B cell (primary cell): Measurements from ENCODE around the gene TCEAL8. TPM values are rescaled to one million over a fixed set of nuclear protein-coding genes. Genes with fewer than 3 reads are reported as not detected.

ENCODE experiments used
- ATAC-seq: fragments of 200-7000 bp; cut with Tn5 transposase; one replicate; pipeline ENCODE4 v1.10.0; 2021; ENCODE audit warnings: low read depth, mild to moderate bottlenecking, moderate number of reproducible peaks, moderate library complexity
- CTCF ChIA-PET: fragments of 350-600 bp; sonication (Branson Sonifier 250); formaldehyde crosslinking; loops from one replicate; lab custom pipeline; 2021; ENCODE audit warnings: antibody characterized with exemption, inconsistent platforms; lab: Charles Lee
- POLR2A ChIA-PET: fragments of 350-600 bp; sonication (Branson Sonifier 250); formaldehyde crosslinking; loops from one replicate; lab custom pipeline; 2021; ENCODE audit warnings: antibody characterized with exemption; lab: Charles Lee
- DNase-seq: peaks from one replicate; pipeline ENCODE4 v3.0.0; 2013
- H2AFZ ChIP-seq: 2 replicates; pipeline ENCODE4 v1.6.1; 2012; ENCODE audit warnings: mild to moderate bottlenecking, low read depth, low read length; ENCODE audit not compliant: insufficient read depth, poor library complexity, severe bottlenecking
- H3K27ac ChIP-seq, 2 donors: 1 replicate in 1 of 2; 2 replicates in 1 of 2; pipeline ENCODE4 v1.5.1; 2012 to 2013; ENCODE audit warnings: low read length in 2 of 2, mild to moderate bottlenecking in 2 of 2, moderate library complexity in 1 of 2
- H3K27me3 ChIP-seq, 4 experiments: fragments of 200-600 bp in 1 of 4; sonication (generic) in 1 of 4; replicated peaks in 1 of 4; 1 replicate in 2 of 4; 2 replicates in 2 of 4; pipeline versions ENCODE4 v1.6.1 to v1.7.0; 2013 to 2016; ENCODE audit warnings: low read length in 3 of 4, mild to moderate bottlenecking in 2 of 4, mixed read lengths in 1 of 4, moderate library complexity in 1 of 4; ENCODE audit not compliant: insufficient read depth in 4 of 4, control insufficient read depth in 3 of 4; ENCODE audit errors: control extremely low read depth in 1 of 4
- H3K36me3 ChIP-seq, 2 experiments: replicated peaks in 1 of 2; 1 replicate in 1 of 2; 2 replicates in 1 of 2; pipeline versions ENCODE4 v1.6.1 to v1.7.1; 2013; ENCODE audit warnings: low read length in 1 of 2; ENCODE audit not compliant: insufficient read depth in 2 of 2, control insufficient read depth in 1 of 2; ENCODE audit errors: control extremely low read depth in 1 of 2, extremely low read depth in 1 of 2
- H3K4me1 ChIP-seq, 2 donors: fragments of 200-600 bp in 1 of 2; sonication (generic) in 1 of 2; 1 replicate in 1 of 2; 2 replicates in 1 of 2; pipeline versions ENCODE4 v1.5.1 to v1.6.1; 2013 to 2017; ENCODE audit warnings: low read length in 2 of 2; ENCODE audit not compliant: control insufficient read depth in 2 of 2, insufficient read depth in 2 of 2
- H3K4me2 ChIP-seq: replicated peaks from 2 replicates; pipeline ENCODE3; 2012; ENCODE audit warnings: mild to moderate bottlenecking, low read depth, low read length; ENCODE audit not compliant: poor library complexity, severe bottlenecking
- H3K4me3 ChIP-seq, 5 experiments: fragments of 200-600 bp in 1 of 5; sonication (generic) in 1 of 5; 1 replicate in 3 of 5; 2 replicates in 2 of 5; pipeline versions ENCODE4 v1.5.1 to v1.7.0; 2011 to 2016; ENCODE audit warnings: low read length in 4 of 5, mild to moderate bottlenecking in 4 of 5, low read depth in 2 of 5, control low read depth in 1 of 5, moderate library complexity in 1 of 5; ENCODE audit not compliant: insufficient read depth in 1 of 5; ENCODE audit errors: control extremely low read depth in 1 of 5, extremely low read depth in 1 of 5
- H3K79me2 ChIP-seq: fragments of 200-600 bp; sonication (generic); one replicate; pipeline ENCODE4 v1.6.0; 2016; ENCODE audit warnings: low read length; ENCODE audit not compliant: control insufficient read depth, insufficient read depth
- H3K9ac ChIP-seq: fragments of 200-600 bp; sonication (generic); 2 replicates; pipeline ENCODE4 v1.6.1; 2017; ENCODE audit warnings: mild to moderate bottlenecking, low read length, moderate library complexity
- H3K9me3 ChIP-seq, 3 donors: one replicate each; pipeline versions ENCODE4 v1.6.1 to v1.7.1; 2013; ENCODE audit warnings: low read length in 2 of 3; ENCODE audit not compliant: control insufficient read depth in 2 of 3, insufficient read depth in 1 of 3; ENCODE audit errors: control extremely low read depth in 1 of 3
- H4K20me1 ChIP-seq: 2 replicates; pipeline ENCODE4 v1.6.0; 2012; ENCODE audit warnings: mild to moderate bottlenecking, low read length; ENCODE audit not compliant: insufficient read depth, control insufficient read depth, poor library complexity, severe bottlenecking
- H3K27ac Mint-ChIP-seq: one replicate; pipeline ENCODE4 v1.8.0; 2021; ENCODE audit warnings: mixed read lengths
- H3K27me3 Mint-ChIP-seq: one replicate; pipeline ENCODE4 v1.8.0; 2021; ENCODE audit warnings: mixed read lengths
- H3K4me1 Mint-ChIP-seq: one replicate; pipeline ENCODE4 v1.8.0; 2021; ENCODE audit warnings: mixed read lengths
- H3K4me3 Mint-ChIP-seq: one replicate; pipeline ENCODE4 v1.8.0; 2021; ENCODE audit warnings: mixed read lengths
- H3K9me3 Mint-ChIP-seq: one replicate; pipeline ENCODE4 v1.8.0; 2022; ENCODE audit warnings: mixed read lengths; ENCODE audit not compliant: insufficient read depth
- EZH2 ChIP-seq: IDR thresholded peaks from 2 replicates; pipeline ENCODE4 v1.6.1; 2012; ENCODE audit warnings: borderline replicate concordance, low read depth, mild to moderate bottlenecking, moderate library complexity, low read length; ENCODE audit not compliant: insufficient read depth, poor library complexity, severe bottlenecking
- WGBS: methylation state at CpG from one replicate; pipeline ENCODE4 v1.1.5; 2013; ENCODE audit warnings: missing lambda C conversion rate; ENCODE audit not compliant: insufficient coverage; 5-methylcytosine and 5-hydroxymethylcytosine counted together
- intact Hi-C: fragments of 100-400 bp; cut with micrococcal nuclease; formaldehyde crosslinking; loops from one replicate; pipeline ENCODE4 v1.10.0; 2022
- polyA minus RNA-seq: library from RNA; depleted of rRNA, polyadenylated mRNA; stranded (reverse); fragments of >200 nt; gene quantifications from 2 replicates; pipeline ENCODE4 v1.2.3, GENCODE V29; 2012
- polyA plus RNA-seq: library from polyadenylated mRNA; depleted of rRNA; stranded (reverse); fragments of >200 nt; gene quantifications from 2 replicates; pipeline ENCODE4 v1.2.3, GENCODE V29; 2012
- total RNA-seq, 2 donors: library from RNA; stranded (reverse); fragments of 120-200 nt in 1 of 2; gene quantifications; 1 replicate in 1 of 2; 2 replicates in 1 of 2; pipeline versions ENCODE4 v1.2.3 to v1.2.4, GENCODE V29; 2013 to 2022
- TF ChIP-seq, protein P1 (sequence below): fragments of 200-600 bp; IDR thresholded peaks from one replicate; pipeline ENCODE4 v1.8.0; 2022; ENCODE audit warnings: antibody characterized with exemption, mild to moderate bottlenecking

TCEAL8 gene, protein sequence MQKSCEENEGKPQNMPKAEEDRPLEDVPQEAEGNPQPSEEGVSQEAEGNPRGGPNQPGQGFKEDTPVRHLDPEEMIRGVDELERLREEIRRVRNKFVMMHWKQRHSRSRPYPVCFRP
- total RNA-seq (14.4 and 17.5 TPM in 2 replicates), polyA plus RNA-seq (4.1 and 4.9 TPM in 2 replicates), polyA minus RNA-seq (3.7 and 6.7 TPM in 2 replicates)
- total RNA-seq (2013) = 35.2 TPM

DNA sequence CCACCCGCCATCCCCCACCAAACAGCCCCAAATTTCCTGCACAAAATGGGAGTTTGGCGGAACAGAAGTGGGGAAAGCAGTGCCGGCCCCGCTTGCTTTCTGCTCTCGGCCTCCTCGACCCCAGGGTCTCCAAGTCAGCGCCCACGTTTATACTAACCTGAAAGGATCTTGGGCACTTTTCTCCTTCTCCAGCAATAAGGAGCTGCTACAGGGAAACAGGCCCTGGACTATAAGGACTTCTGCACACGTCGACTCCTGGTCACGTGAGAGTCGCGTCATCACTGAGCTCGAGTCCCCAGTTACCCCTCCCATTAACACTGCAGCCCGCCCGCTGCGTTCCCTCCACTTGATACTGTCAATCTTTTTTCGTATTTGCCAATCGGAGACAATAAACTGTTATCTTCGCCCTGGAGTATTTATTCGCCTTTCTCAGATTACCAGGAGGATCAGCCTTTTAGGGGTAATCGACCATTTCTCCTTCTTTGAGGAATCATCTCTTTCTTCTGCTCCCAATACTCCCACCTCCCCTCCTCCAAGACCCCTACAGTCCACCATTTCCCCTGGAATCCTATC, at the start of gene TCEAL8:
TCEAL8 (minus strand) TSS at position 235 of the 573 bp plus-strand sequence. CDS start 1,176 bp downstream, outside the sequence.
- WGBS = 0% methylated on average over 18 of the region's 22 CpGs
- peaks cover 18% of the 10 kb centered on the region for H3K4me1 Mint-ChIP-seq
- POLR2A ChIA-PET = interaction anchor here (0.9 kb wide), 1 partner anchor 40 kb away, joined by 4 read pairs; the partner anchor contains the start of gene BEX4
- peak within 1 kb of the TSS; percentile 43 to 61 for H3K27ac ChIP-seq
- no peaks in the 10 kb centered on the region for H4K20me1 ChIP-seq
- H3K4me3 ChIP-seq = peak within 1 kb of the TSS; percentile 60 to 73 (median 72)
- peaks cover 4% of the 10 kb centered on the region for H3K79me2 ChIP-seq
- TF ChIP-seq, protein P1, sequence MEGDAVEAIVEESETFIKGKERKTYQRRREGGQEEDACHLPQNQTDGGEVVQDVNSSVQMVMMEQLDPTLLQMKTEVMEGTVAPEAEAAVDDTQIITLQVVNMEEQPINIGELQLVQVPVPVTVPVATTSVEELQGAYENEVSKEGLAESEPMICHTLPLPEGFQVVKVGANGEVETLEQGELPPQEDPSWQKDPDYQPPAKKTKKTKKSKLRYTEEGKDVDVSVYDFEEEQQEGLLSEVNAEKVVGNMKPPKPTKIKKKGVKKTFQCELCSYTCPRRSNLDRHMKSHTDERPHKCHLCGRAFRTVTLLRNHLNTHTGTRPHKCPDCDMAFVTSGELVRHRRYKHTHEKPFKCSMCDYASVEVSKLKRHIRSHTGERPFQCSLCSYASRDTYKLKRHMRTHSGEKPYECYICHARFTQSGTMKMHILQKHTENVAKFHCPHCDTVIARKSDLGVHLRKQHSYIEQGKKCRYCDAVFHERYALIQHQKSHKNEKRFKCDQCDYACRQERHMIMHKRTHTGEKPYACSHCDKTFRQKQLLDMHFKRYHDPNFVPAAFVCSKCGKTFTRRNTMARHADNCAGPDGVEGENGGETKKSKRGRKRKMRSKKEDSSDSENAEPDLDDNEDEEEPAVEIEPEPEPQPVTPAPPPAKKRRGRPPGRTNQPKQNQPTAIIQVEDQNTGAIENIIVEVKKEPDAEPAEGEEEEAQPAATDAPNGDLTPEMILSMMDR = no peak
- no peaks in the 10 kb centered on the region for H3K9me3 ChIP-seq
- H3K9me3 Mint-ChIP-seq = no peaks in the 10 kb centered on the region
- peak within 1 kb of the TSS; percentile 64 for H3K9ac ChIP-seq
- intact Hi-C loops = loop anchor here (2.0 kb wide), 2 partner anchors 40 to 56 kb away; partner anchors contain the start of genes BEX2 and BEX4
- peak; percentile 88 for ATAC-seq
- CTCF ChIA-PET = no interaction called here
- peak within 1 kb of the TSS; percentile 83 for H3K27ac Mint-ChIP-seq
- peak within 1 kb of the TSS; percentile 64 for H3K4me2 ChIP-seq
- peak within 1 kb of the TSS; percentile 95 for H3K4me3 Mint-ChIP-seq
- peaks cover 3 to 14% of the 10 kb centered on the region in 2 donors for H3K4me1 ChIP-seq
- H3K27me3 ChIP-seq = no peaks in the 10 kb centered on the region
- no peaks in the 10 kb centered on the region for H3K27me3 Mint-ChIP-seq
- H2AFZ ChIP-seq = peak within 1 kb of the TSS; percentile 82
- H3K36me3 ChIP-seq = no peaks in the 10 kb centered on the region
- peak; percentile 68 for DNase-seq

DNA sequence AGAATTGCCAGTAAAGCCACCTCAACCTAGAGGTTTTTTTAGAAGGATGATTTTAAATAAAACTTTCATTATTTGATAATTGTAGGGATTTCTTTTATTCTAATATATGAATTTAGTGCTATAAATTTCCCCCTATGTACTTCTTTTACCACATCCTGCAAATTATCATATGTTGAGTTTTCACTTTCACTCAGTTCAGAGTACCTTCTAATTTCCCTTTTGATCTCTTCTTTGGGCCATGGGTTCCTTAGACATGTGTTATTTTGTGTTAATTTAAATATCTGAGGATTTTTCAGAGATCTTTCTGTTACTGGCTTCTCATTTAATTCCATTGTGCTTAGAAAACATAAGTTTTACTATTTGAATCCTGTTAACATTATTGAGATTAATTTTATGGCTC, 49.8 kb upstream of the TCEAL8 start:
- Histone ChIP-seq H3K27me3 (no peaks in the 10 kb centered on the region), H3K27ac (no peak overlapping the region), H3K9me3 (no peaks in the 10 kb centered on the region), H4K20me1 (no peaks in the 10 kb centered on the region), H3K9ac (no peak overlapping the region), H3K4me3 (no peak overlapping the region), H3K79me2 (no peaks in the 10 kb centered on the region), H2AFZ (no peak overlapping the region), H3K4me2 (no peak overlapping the region), H3K4me1 (peaks cover under 1% of the 10 kb centered on the region in 2 donors), H3K36me3 (no peaks in the 10 kb centered on the region)
- ChIA-PET POLR2A (no interaction called here), CTCF (no interaction called here)
- Mint-ChIP-seq H3K27me3 (no peaks in the 10 kb centered on the region), H3K27ac (no peak overlapping the region), H3K9me3 (no peaks in the 10 kb centered on the region), H3K4me3 (no peak overlapping the region), H3K4me1 (peaks cover 1% of the 10 kb centered on the region)
- DNase-seq (no peak), ATAC-seq (no peak)
- intact Hi-C loops = no loop called here
- TF ChIP-seq EZH2 = no peak
- TF ChIP-seq, protein P1 = no peak
